Activated CD4-positive, alpha-beta T cell treated with anti-CD3 and anti-CD28 coated beads, Interleukin-2, amount 50 U/mL, for 4 hours (primary cell): ENCODE results near the gene TK2.

ENCODE experiments used
- DNase-seq, 2 experiments: peaks; one replicate each; pipeline ENCODE4 v3.0.0-alpha.2; 2020

TK2 gene

DNA sequence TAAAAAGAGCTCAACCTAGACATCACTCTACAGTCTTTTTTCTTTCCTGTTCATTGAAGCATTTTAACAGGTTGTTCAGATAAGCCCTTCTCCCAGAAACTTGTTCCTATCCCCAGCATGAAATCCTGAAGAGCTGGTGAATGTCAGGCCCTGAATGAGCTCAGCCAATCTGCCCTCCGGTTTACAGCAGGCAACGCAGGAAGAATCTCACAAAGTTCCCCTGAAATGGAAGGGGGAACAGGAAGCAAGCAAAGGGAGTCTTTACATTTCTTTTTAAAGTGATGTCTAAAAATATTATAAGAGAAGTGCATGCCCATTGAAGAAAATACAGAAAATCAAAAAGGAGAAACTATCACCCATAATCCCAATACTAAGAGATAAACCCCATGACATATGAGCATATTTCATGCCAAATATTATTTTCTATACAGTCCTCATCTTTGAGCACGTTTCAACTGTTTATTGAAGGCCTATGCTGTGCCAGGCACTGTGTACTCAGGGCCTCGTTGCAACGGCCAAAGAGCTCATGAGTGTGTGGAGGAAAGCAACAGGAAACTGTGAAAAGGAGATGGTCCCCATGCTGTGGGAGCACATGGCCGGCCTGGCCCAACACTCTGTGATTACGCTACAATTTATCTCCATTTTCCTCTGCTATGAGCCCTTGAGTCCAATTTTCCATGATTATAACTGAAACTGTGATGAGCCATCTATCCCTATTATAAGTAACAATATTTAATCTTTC, 5.7 kb downstream of the TK2 start:
- DNase-seq: no peak

DNA sequence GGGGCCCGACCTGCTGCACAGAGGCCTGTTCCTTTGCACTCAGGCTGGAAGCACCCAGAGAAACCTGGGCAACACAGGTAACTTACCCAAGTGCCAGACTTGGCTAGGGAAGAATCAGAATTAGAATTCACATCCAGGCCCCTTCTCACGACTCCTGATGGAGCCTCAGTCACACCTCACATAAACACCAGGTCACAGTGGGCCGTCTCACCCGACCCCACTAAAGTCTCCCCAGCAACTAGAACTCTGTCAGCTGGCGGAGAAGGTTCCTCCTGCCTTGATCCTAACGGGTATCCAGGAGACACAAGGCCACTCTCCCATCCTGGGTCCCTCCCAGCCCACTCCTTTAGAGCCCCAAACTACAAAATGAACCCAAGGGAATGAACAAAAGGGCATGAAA, 6.4 kb downstream of the TK2 start:
- DNase-seq: no peak

DNA sequence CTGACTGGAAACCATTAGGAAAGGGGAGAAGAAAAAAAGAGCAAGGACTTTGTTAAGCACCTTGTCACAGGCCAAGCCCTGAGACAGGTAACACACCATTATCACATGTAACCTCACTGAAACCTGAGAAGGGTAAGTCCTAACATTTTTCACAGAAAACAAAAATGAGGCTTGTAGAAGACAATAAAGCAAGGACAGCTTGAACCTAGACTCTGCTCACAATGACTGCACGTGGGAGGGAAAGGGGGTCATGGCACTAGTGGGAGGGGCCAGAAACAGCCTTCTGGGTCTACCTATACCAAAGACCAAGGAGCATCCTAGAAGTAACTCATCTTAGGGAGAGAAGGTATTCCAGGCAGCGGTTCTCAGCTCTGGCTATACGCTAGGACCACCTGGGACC, 7.5 kb downstream of the TK2 start:
- no peak for DNase-seq

GRCh38 chr16:66541388-66542355, 8.2 kb downstream of the TK2 start:
- DNase-seq: no peak

- no peak for DNase-seq
Observed at GRCh38 chr16:66539623-66540469, 10.1 kb downstream of the TK2 start.

DNA sequence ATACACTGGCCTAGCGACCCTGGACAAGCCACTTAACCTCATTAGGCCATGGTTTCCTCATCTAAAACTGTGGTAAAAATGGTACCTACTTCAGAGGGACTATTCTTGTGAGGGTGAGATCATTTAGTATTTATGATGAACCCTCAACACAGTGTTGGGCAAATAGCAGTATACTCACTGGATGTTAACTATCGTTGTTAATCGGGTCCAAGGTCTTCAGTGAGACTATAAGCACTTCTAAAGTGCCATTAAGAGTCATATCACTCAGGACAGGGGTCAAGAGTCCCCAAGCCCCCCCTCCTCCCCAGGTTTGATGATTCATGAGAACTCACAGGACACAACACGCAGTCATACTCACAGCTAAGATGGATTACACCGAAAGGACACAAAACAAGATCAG, 11.0 kb downstream of the TK2 start:
- no peak for DNase-seq

DNA sequence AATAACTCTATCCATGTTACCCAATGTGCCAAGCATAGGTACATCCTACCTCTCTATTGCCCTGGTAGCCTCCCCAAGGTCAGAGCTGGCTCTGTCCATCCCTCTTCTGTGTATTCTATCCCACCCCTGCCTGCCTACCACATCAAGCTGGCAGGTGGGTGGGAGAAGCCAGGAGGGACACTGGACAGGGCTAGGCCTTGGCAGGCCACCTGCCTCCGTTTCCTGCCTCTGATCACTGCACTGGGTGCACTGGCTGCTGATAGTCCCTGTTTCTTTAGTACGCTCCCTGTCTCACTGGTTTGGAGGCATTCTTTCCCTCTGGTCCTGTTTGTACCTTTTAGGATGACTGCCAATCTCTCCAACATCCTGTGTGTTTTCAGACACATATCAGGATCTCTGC, 12.7 kb downstream of the TK2 start:
- DNase-seq: no peak

- DNase-seq: no peak
Observed at GRCh38 chr16:66536525-66536924, 13.4 kb downstream of the TK2 start.

- DNase-seq: no peak
Observed at GRCh38 chr16:66534376-66534799, 15.5 kb downstream of the TK2 start.

GRCh38 chr16:66529475-66529874, 20.4 kb downstream of the TK2 start:
- no peak for DNase-seq

DNA sequence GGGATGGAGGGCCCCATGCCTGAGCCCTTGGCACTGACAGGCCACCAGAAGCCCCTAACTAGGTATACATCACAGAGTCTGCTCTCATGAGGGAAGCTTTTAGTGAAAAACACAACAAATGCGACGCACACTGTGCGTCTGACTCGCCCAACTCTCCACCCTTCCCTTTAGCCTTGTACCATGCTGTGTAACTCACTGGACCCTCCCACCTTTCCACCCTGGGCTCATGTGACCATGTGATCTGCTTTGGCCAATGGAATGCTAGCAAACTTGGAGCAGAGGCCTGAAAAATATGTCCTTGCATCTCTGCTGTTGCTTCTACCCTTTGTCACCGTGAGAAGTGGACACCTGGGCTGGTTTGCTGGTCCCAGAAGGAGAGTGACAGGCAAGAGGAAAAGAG, 21.6 kb downstream of the TK2 start:
- no peak for DNase-seq

- DNase-seq: no peak
Observed at GRCh38 chr16:66525396-66526180, 24.3 kb downstream of the TK2 start.

GRCh38 chr16:66524601-66525164, 25.2 kb downstream of the TK2 start:
- no peak for DNase-seq

DNA sequence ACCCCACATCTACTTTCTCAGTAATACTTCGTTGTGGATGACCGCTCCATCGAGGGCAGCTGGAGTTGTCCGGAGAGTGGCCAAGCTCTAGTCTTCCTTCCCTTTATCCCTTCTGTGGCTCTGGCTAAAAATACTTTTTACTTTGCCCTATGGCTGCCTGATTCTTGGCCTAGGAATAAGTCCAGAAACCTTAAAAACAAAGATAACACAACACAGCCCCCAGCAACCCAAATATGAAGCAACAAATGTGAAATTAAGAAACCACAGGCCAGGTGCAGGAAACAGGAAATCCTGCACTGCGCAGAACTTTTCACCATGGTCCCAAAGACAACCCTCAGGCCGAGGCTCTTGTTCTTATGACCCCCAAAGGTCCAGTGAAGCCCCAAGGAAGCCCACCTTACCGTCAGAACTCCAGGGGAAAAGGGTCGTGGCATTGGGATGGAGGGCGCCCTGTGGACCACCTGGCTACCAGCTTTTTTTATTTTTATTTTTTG, 26.0 kb downstream of the TK2 start:
- no peak for DNase-seq

DNA sequence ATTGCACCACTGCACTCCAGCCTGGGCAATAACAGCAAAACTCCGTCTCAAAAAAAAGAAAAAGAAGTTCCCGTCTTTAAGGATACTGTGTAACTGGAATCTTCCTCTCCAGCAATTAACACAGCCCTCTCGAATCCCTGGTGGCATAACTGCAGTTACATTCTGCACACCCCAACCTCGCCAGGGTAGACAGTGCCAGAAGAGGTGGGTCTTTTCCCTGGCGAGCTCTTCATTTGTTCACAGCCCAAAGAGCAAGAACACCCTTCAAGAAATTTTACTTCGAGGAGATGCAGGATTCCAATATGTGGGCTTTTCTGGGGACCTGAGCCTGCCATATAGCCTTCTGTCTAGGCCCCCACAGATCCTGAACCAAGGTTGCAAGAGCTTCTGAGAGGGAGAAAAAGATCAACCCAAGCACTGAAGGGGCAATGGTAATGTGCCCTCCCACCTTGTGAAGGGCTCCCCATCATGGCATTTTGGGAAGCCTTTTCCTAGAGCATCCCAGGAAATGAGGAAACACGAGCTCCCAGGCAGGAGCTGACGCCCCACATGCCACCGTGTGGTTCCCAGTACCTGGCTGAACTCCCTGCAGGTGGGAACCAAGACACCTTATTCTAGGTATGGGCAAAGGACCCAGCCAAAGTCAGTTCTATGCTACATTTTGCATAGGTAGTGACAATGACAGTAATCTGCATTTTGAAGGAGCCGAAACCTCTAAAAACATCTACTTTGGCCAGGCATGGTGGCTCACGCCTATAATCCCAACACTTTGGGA, 26.9 kb downstream of the TK2 start:
- DNase-seq: no peak

DNA sequence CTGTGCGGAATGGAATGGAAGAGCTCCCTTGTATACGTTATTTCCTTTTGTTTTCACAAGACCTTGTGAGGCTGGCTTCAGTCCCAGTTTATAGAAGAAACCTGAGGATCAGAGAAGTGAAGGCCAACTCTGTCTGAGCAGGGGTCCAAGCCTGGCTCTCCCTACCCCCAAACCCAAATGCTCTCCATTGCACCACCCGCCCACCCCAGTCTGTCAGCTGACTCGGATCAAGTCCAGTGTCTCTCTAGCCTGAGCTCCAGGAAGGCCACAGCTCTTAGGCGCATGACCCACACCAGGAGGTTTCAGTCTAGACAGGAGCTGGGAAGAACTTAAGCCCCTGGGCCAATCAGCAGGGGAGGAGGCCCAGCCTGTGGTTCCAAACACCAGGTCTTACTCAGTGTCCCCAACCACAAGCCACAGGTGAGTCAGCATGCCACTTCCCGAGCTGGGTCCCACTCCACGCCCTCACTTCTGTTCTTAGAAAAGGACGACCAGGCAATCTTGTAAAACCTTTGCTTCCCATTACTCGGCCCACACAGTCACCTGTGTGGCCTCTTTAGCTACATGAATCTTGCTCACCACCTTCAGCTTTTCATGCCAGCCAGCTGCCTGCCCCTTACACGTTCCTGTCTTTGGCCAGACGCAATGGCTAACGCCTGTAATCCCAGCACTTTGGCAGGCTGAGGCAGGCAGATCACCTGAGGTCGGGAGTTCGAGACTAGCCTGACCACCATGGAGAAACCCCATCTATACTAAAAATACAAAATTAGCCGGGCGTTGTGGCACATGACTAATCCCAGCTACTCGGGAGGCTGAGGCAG, 27.8 kb downstream of the TK2 start:
- peak; percentile 94 to 95 for DNase-seq

DNA sequence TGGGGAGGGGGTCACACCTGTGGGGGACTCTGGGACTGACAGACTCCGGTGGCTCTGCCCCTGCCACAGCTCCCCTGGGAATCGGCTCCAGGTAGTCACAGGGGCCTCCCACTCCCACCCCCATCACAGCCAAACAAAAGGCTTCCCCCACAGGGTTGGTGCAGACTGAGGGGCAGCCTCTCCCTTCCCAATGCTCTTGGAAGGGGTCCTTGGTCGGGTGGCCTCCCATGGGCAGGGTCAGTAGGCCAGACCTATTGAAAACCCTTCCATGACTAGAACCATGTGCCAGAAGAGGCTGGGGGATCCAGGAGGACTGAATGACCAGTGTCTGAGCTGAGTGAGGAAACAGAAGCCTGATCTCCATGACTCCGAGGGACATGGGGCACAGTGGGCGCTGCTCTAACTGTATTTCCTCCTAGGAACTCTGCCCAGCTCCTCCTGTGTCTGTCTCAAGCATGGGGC, 28.6 kb downstream of the TK2 start:
- DNase-seq: no peak

DNA sequence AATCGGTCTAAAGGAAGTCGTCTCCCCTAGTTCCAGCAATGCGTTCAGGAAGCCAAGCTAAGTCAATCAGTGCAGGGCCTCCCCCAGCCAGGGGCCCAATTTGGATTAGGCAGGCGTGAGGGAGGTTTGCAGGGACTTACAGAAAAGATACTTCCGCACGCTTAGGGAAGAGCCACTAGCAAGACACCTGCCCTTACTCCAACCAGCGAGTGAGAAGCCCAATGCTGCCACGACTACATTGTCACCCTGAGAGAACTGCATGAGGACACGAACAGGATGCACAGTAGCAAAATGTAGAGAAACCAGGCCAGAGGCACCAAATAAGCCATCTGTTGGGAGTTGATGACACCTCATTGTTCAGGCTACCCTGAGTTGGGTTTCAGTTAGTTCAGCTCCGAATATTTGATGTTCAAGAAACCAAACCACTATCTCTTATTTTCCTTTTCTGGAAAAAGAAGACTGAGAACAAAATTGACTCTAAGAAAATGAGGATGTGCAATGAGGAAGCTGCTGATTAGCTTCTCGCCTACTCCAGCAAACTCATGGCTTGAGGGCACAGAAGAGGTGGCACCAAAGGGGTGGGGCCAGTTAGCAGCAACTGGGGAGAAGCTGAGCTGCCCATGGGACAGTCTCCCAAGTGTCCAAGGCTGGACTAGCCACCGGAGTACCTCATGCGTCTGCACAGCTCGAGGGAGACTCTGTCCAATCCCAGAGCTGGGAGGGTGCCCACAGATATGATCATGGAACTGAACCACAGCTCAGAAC, 29.3 kb downstream of the TK2 start:
- no peak for DNase-seq
